ENCODE results near the gene SHB.
A peak's percentile ranks its signal among the peaks of the same experiment; 100 is the strongest.

GRCh38 chr9:37903647-37904444 lies 165.2 kb downstream of the SHB start, which contains the start of gene SLC25A51:
- TF ChIP-seq CTCF (IDR thresholded peaks at IDR 0.05) (peak; percentile 55 to 98 (median 90)), POLR2A (IDR thresholded peaks at IDR 0.05) (peak in 1 of 2 donors; percentile 71)

All from thyroid gland (tissue), 4 donors.